HG02678 (cell line): ENCODE measurements around the gene FBXO5.
"Not testable (repeated sequence)": the region's sequence is repeated elsewhere in the genome, so short reads cannot be mapped to it uniquely, and the experiment has no call there.

ENCODE experiments used
- ATAC-seq: cut with Tn5 transposase; IDR thresholded peaks from one replicate; pipeline ENCODE4 v1.9.1; 2021; ENCODE audit warnings: mild to moderate bottlenecking, moderate library complexity; ENCODE audit not compliant: unreplicated experiment

FBXO5 gene

GRCh38 chr6:152982904-152983636 is at the start of gene FBXO5:
FBXO5 (minus strand) TSS chr6:152983041; CDS start chr6:152982959, 82 bp downstream.
- ATAC-seq: peak; percentile 84

- no peak for ATAC-seq
Observed at GRCh38 chr6:153032255-153032882, 49.5 kb upstream of the FBXO5 start.

- ATAC-seq: no peak
Observed at GRCh38 chr6:153031335-153031955, 48.6 kb upstream of the FBXO5 start.

GRCh38 chr6:153028963-153029362 is 46.1 kb upstream of the FBXO5 start:
- ATAC-seq: no peak

GRCh38 chr6:153028286-153028685 is 45.4 kb upstream of the FBXO5 start:
- no peak for ATAC-seq

GRCh38 chr6:153027480-153027879 is 44.6 kb upstream of the FBXO5 start:
- no peak for ATAC-seq

- ATAC-seq: peak; percentile 17
Observed at GRCh38 chr6:153024709-153025017, 41.8 kb upstream of the FBXO5 start.

- peak; percentile 99 for ATAC-seq
Observed at GRCh38 chr6:153023977-153024708, 41.3 kb upstream of the FBXO5 start.

GRCh38 chr6:153018355-153018754 is 35.5 kb upstream of the FBXO5 start:
- ATAC-seq: no peak

GRCh38 chr6:153016846-153017245 is 34.0 kb upstream of the FBXO5 start:
- ATAC-seq: no peak

- ATAC-seq: no peak
Observed at GRCh38 chr6:153015094-153015640, 32.3 kb upstream of the FBXO5 start.

- no peak for ATAC-seq
Observed at GRCh38 chr6:153013438-153013837, 30.6 kb upstream of the FBXO5 start.

- ATAC-seq: no peak
Observed at GRCh38 chr6:153012856-153013255, 30.0 kb upstream of the FBXO5 start.

GRCh38 chr6:153003366-153003690 is 20.5 kb upstream of the FBXO5 start:
- peak; percentile 1 for ATAC-seq

GRCh38 chr6:153002613-153003365 is 19.9 kb upstream of the FBXO5 start, which contains the start of gene MTRF1L:
MTRF1L (minus strand) TSS chr6:153002709; CDS start chr6:153002685, 24 bp downstream.
- ATAC-seq: peak; percentile 92

GRCh38 chr6:153001767-153002612 is 19.1 kb upstream of the FBXO5 start:
- peak; percentile 21 for ATAC-seq

- ATAC-seq: not testable (repeated sequence)
Observed at GRCh38 chr6:153000790-153001189, 17.9 kb upstream of the FBXO5 start.

GRCh38 chr6:153000243-153000642 is 17.4 kb upstream of the FBXO5 start:
- no peak for ATAC-seq

- ATAC-seq: not testable (repeated sequence)
Observed at GRCh38 chr6:152999538-152999937, 16.7 kb upstream of the FBXO5 start.

GRCh38 chr6:152993847-152994246 is 11.0 kb upstream of the FBXO5 start:
- ATAC-seq: no peak
